HepG2 (cell line): Measurements from ENCODE around the gene MAMSTR. TPM values are rescaled to one million over a fixed set of nuclear protein-coding genes. Genes with fewer than 3 reads are reported as not detected.
A peak's percentile ranks its signal among the peaks of the same experiment; 100 is the strongest.

ENCODE experiments used
- ARID2 ChIP-seq: sonication (generic); formaldehyde crosslinking; IDR thresholded peaks from 2 replicates; pipeline ENCODE4 v1.8.1; 2022; ENCODE audit warnings: mild to moderate bottlenecking, missing genetic modification reagents, borderline replicate concordance
- ARID4A ChIP-seq: sonication (generic); formaldehyde crosslinking; IDR thresholded peaks from 2 replicates; pipeline ENCODE4 v1.5.0; 2020; ENCODE audit warnings: mild to moderate bottlenecking, missing genetic modification reagents, borderline replicate concordance
- ATM ChIP-seq: fragments of 450-650 bp; IDR thresholded peaks from 2 replicates; pipeline ENCODE4 v1.7.1; 2017; ENCODE audit warnings: mild to moderate bottlenecking, borderline replicate concordance
- BATF2 ChIP-seq: sonication (generic); formaldehyde crosslinking; IDR thresholded peaks from 2 replicates; pipeline ENCODE4 v1.8.0; 2022; ENCODE audit warnings: mild to moderate bottlenecking, missing genetic modification reagents, moderate library complexity
- CEBPG ChIP-seq: IDR thresholded peaks from 2 replicates; pipeline ENCODE4 v1.6.1; 2016
- CENPX ChIP-seq: sonication (generic); formaldehyde crosslinking; IDR thresholded peaks from 2 replicates; pipeline ENCODE4 v1.9.0; 2021; ENCODE audit warnings: mild to moderate bottlenecking, missing genetic modification reagents, moderate library complexity
- FOXK1 ChIP-seq: sonication (generic); formaldehyde crosslinking; IDR thresholded peaks from 2 replicates; pipeline ENCODE4 v1.4.0; 2020; ENCODE audit warnings: low read depth, missing genetic modification reagents, borderline replicate concordance
- GMEB1 ChIP-seq: sonication (generic); formaldehyde crosslinking; IDR thresholded peaks from 2 replicates; pipeline ENCODE4 v1.5.1; 2020; ENCODE audit warnings: missing genetic modification reagents, mild to moderate bottlenecking, borderline replicate concordance
- MLXIP ChIP-seq: sonication (generic); formaldehyde crosslinking; IDR thresholded peaks from 2 replicates; pipeline ENCODE4 v1.9.0; 2021; ENCODE audit warnings: missing genetic modification reagents, borderline replicate concordance
- ZNF281 ChIP-seq: sonication (generic); formaldehyde crosslinking; IDR thresholded peaks from 2 replicates; pipeline ENCODE4 v1.4.0; 2020; ENCODE audit warnings: missing genetic modification reagents, borderline replicate concordance
- ZNF790 ChIP-seq: sonication (generic); formaldehyde crosslinking; IDR thresholded peaks from 2 replicates; pipeline ENCODE4 v1.8.0; 2022; ENCODE audit warnings: missing genetic modification reagents, mild to moderate bottlenecking, borderline replicate concordance
- ZNF800 ChIP-seq: sonication (generic); formaldehyde crosslinking; IDR thresholded peaks from 2 replicates; pipeline ENCODE4 v1.4.0; 2020; ENCODE audit warnings: missing genetic modification reagents
- polyA plus RNA-seq, 8 experiments: library from polyadenylated mRNA; depleted of rRNA in 3 of 8; stranded (reverse) in 7 of 8; unstranded in 1 of 8; fragments of >200 nt; fragmentation: Illumina TruSeq in 4 of 8; extraction: Trizol in 4 of 8; gene quantifications; 2 replicates each; pipeline versions ENCODE4 v1.2.1 to v1.2.3, GENCODE V29; 2011 to 2016; ENCODE audit warnings: low read depth in 4 of 8, missing spikeins in 1 of 8, mixed read lengths in 1 of 8; ENCODE audit not compliant: insufficient read depth in 1 of 8
- total RNA-seq, 5 experiments: library from RNA; depleted of rRNA; stranded (reverse); fragments of >200 nt; fragmentation: Illumina TruSeq; extraction: Trizol; gene quantifications; 2 replicates each; pipeline ENCODE4 v1.2.3, GENCODE V29; 2016; ENCODE audit warnings: low read depth in 1 of 5

Gene MAMSTR
- total and polyA plus RNA-seq, 2 of the 13 experiments (the other 11 are each of a cell fraction or from before 2014, with no cell fraction given), result 2.2 to 2.4 TPM

GRCh38 chr19:48718711-48719231, 754 bp downstream of the MAMSTR start (continued):
- TF ChIP-seq GMEB1 (CRISPR knock-in tag) (peak; percentile 49; the same call in 1 of the 2 replicates), CEBPG (CRISPR knock-in tag) (peak; percentile 28; the same call in 1 of the 2 replicates), ARID4A (CRISPR knock-in tag) (peak; percentile 27; the same call in 1 of the 2 replicates), ZNF800 (CRISPR knock-in tag) (no peak), BATF2 (CRISPR knock-in tag) (no peak), MLXIP (CRISPR knock-in tag) (no peak), ZNF790 (CRISPR knock-in tag) (no peak), ATM (peak; percentile 66; the same call in 1 of the 2 replicates), ZNF281 (peak; percentile 96), FOXK1 (CRISPR knock-in tag) (no peak; the same call in 1 of the 2 replicates), CENPX (CRISPR knock-in tag) (no peak), ARID2 (CRISPR knock-in tag) (no peak)
